ENCODE measurements around the gene LRBA.

DNA sequence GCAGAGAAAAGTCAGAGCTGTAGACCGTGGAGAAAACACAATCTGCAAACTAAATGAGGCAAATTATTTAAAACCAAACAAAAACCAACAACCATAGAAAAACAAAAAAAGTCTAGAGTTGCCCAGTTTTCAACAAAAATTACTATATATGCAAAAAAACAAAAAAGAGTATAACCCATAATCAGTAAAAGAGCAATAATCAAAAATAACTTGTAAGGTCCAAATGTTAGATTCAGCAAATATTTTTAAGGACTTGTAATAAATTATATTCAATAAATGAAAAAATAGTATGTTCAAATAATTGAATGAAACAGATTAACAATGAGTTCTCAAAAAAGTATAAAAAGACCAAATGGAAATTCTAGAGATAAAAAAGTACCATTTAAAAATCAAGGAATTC is 130.5 kb downstream of the LRBA start:
- TF ChIP-seq EZH2 (optimal IDR thresholded peaks at IDR 0.05; ENCODE audit: low read depth, low read length) (no peak), EZH2phosphoT487 (IDR thresholded peaks at IDR 0.05; ENCODE audit: low read length) (no peak)
- TF ChIP-seq, protein P1, sequence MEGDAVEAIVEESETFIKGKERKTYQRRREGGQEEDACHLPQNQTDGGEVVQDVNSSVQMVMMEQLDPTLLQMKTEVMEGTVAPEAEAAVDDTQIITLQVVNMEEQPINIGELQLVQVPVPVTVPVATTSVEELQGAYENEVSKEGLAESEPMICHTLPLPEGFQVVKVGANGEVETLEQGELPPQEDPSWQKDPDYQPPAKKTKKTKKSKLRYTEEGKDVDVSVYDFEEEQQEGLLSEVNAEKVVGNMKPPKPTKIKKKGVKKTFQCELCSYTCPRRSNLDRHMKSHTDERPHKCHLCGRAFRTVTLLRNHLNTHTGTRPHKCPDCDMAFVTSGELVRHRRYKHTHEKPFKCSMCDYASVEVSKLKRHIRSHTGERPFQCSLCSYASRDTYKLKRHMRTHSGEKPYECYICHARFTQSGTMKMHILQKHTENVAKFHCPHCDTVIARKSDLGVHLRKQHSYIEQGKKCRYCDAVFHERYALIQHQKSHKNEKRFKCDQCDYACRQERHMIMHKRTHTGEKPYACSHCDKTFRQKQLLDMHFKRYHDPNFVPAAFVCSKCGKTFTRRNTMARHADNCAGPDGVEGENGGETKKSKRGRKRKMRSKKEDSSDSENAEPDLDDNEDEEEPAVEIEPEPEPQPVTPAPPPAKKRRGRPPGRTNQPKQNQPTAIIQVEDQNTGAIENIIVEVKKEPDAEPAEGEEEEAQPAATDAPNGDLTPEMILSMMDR (IDR thresholded peaks at IDR 0.05; ENCODE audit: low read length) = no peak

All from MM.1S (cell line).